OCI-LY3 (cell line): Measurements from ENCODE around the gene ICOS.

Experiments
- EZH2phosphoT487 ChIP-seq: fragments of 200-600 bp; shearing (Covaris generic); IDR thresholded peaks from 2 replicates; pipeline ENCODE4 v1.6.1; 2018; ENCODE audit warnings: antibody characterized with exemption, mixed run types, low read depth
- TF ChIP-seq, protein P1 (sequence below): fragments of 200-600, 300-600 bp; sonication (generic); IDR thresholded peaks from 2 replicates; pipeline ENCODE4 v1.5.1; 2014; ENCODE audit warnings: antibody characterized with exemption, low read length, low read depth

DNA sequence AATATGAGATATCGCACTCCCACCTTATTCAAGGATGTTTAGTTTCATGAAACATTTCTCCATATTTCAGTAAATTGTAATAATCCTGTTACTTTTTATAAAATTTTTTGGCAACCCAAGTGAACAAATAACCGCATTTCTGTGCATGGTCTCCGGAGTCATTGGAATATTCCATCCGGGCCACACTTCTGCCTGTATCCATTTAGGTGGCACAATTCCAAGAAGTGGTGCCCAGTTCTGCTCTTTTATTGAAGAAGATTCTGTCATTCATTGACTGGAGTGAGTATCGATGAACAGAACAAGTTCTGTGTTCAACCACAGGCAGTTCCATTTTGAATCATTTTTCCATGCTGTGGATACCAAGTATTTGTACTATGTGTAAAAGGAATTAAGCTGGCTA, 26.6 kb upstream of the ICOS start:
- TF ChIP-seq, protein P1, sequence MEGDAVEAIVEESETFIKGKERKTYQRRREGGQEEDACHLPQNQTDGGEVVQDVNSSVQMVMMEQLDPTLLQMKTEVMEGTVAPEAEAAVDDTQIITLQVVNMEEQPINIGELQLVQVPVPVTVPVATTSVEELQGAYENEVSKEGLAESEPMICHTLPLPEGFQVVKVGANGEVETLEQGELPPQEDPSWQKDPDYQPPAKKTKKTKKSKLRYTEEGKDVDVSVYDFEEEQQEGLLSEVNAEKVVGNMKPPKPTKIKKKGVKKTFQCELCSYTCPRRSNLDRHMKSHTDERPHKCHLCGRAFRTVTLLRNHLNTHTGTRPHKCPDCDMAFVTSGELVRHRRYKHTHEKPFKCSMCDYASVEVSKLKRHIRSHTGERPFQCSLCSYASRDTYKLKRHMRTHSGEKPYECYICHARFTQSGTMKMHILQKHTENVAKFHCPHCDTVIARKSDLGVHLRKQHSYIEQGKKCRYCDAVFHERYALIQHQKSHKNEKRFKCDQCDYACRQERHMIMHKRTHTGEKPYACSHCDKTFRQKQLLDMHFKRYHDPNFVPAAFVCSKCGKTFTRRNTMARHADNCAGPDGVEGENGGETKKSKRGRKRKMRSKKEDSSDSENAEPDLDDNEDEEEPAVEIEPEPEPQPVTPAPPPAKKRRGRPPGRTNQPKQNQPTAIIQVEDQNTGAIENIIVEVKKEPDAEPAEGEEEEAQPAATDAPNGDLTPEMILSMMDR = no peak
- no peak for TF ChIP-seq EZH2phosphoT487
